ENCODE results near the gene SIRT2.

SIRT2 gene

GRCh38 chr19:38898788-38899446, 501 bp downstream of the SIRT2 start (continued):
- peak; percentile 39; the same call in 1 of the 2 replicates for TF ChIP-seq HIC1 (tag by site-specific recombination; IDR thresholded peaks at IDR 0.05)
- TF ChIP-seq BCL11B (tag by site-specific recombination; IDR thresholded peaks at IDR 0.05; ENCODE audit: low read depth) = peak; percentile 34; the same call in 1 of the 2 replicates
- TF ChIP-seq, protein P1, sequence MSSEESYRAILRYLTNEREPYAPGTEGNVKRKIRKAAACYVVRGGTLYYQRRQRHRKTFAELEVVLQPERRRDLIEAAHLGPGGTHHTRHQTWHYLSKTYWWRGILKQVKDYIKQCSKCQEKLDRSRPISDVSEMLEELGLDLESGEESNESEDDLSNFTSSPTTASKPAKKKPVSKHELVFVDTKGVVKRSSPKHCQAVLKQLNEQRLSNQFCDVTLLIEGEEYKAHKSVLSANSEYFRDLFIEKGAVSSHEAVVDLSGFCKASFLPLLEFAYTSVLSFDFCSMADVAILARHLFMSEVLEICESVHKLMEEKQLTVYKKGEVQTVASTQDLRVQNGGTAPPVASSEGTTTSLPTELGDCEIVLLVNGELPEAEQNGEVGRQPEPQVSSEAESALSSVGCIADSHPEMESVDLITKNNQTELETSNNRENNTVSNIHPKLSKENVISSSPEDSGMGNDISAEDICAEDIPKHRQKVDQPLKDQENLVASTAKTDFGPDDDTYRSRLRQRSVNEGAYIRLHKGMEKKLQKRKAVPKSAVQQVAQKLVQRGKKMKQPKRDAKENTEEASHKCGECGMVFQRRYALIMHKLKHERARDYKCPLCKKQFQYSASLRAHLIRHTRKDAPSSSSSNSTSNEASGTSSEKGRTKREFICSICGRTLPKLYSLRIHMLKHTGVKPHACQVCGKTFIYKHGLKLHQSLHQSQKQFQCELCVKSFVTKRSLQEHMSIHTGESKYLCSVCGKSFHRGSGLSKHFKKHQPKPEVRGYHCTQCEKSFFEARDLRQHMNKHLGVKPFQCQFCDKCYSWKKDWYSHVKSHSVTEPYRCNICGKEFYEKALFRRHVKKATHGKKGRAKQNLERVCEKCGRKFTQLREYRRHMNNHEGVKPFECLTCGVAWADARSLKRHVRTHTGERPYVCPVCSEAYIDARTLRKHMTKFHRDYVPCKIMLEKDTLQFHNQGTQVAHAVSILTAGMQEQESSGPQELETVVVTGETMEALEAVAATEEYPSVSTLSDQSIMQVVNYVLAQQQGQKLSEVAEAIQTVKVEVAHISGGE (tag by site-specific recombination; conservative IDR thresholded peaks at IDR 0.05; ENCODE audit: low read depth) = no peak
- TF ChIP-seq ZNF391 (tag by site-specific recombination; IDR thresholded peaks at IDR 0.05; ENCODE audit: borderline replicate concordance, low read depth) = peak; percentile 59
- TF ChIP-seq, protein P2, sequence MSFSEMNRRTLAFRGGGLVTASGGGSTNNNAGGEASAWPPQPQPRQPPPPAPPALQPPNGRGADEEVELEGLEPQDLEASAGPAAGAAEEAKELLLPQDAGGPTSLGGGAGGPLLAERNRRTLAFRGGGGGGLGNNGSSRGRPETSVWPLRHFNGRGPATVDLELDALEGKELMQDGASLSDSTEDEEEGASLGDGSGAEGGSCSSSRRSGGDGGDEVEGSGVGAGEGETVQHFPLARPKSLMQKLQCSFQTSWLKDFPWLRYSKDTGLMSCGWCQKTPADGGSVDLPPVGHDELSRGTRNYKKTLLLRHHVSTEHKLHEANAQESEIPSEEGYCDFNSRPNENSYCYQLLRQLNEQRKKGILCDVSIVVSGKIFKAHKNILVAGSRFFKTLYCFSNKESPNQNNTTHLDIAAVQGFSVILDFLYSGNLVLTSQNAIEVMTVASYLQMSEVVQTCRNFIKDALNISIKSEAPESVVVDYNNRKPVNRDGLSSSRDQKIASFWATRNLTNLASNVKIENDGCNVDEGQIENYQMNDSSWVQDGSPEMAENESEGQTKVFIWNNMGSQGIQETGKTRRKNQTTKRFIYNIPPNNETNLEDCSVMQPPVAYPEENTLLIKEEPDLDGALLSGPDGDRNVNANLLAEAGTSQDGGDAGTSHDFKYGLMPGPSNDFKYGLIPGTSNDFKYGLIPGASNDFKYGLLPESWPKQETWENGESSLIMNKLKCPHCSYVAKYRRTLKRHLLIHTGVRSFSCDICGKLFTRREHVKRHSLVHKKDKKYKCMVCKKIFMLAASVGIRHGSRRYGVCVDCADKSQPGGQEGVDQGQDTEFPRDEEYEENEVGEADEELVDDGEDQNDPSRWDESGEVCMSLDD (tag by site-specific recombination; IDR thresholded peaks at IDR 0.05) = no peak
- no peak for TF ChIP-seq ZNF280C (tag by site-specific recombination; IDR thresholded peaks at IDR 0.05)
- TF ChIP-seq INSM2 (tag by site-specific recombination; IDR thresholded peaks at IDR 0.05) = no peak
- TF ChIP-seq ZNF600 (tag by site-specific recombination; IDR thresholded peaks at IDR 0.05) = no peak; the same call in 1 of the 2 replicates
- 0 out of 2 replicates have a peak, but pooled peaks have one; percentile 11 for TF ChIP-seq ZNF623 (tag by site-specific recombination; IDR thresholded peaks at IDR 0.05)
- peak; percentile 66 for TF ChIP-seq ZNF341 (tag by site-specific recombination; IDR thresholded peaks at IDR 0.05; ENCODE audit: low read depth)
- TF ChIP-seq ZNF398 (tag by site-specific recombination; IDR thresholded peaks at IDR 0.05) = peak; percentile 92
- no peak for TF ChIP-seq ZNF302 (tag by site-specific recombination; IDR thresholded peaks at IDR 0.05; ENCODE audit: low read depth)
- TF ChIP-seq MZF1 (tag by site-specific recombination; IDR thresholded peaks at IDR 0.05; ENCODE audit: borderline replicate concordance) = peak; percentile 70; the same call in 1 of the 2 replicates
- TF ChIP-seq KLF7 (tag by site-specific recombination; IDR thresholded peaks at IDR 0.05; ENCODE audit: borderline replicate concordance) = no peak
- TF ChIP-seq ZNF433 (tag by site-specific recombination; IDR thresholded peaks at IDR 0.05; ENCODE audit: low read depth) = no peak; the same call in 1 of the 2 replicates
- TF ChIP-seq RBAK (tag by site-specific recombination; IDR thresholded peaks at IDR 0.05) = no peak
- TF ChIP-seq GLIS2 (tag by site-specific recombination; IDR thresholded peaks at IDR 0.05) = peak; percentile 70
- TF ChIP-seq EGR2 (tag by site-specific recombination; IDR thresholded peaks at IDR 0.05; ENCODE audit: low read depth) = peak; percentile 33; the same call in 1 of the 2 replicates
- no peak for TF ChIP-seq ZNF501 (tag by site-specific recombination; IDR thresholded peaks at IDR 0.05)
- TF ChIP-seq ZNF10 (tag by site-specific recombination; IDR thresholded peaks at IDR 0.05) = no peak
- TF ChIP-seq CTCF (tag by site-specific recombination; IDR thresholded peaks at IDR 0.05) = no peak
- no peak; the same call in 1 of the 2 replicates for TF ChIP-seq ZNF843 (tag by site-specific recombination; IDR thresholded peaks at IDR 0.05)
